Parathyroid adenoma (tissue), 2 donors: ENCODE measurements around the gene SERPIND1.

Source experiments
- H2AFZ ChIP-seq: fragments of 300-600 bp; sonication (generic); one replicate; pipeline ENCODE4 v1.7.0; 2017; ENCODE audit warnings: antibody characterized with exemption, mild to moderate bottlenecking
- H3K27ac ChIP-seq: fragments of 300-600 bp; sonication (generic); one replicate; pipeline ENCODE4 v1.7.0; 2017
- H3K27me3 ChIP-seq: fragments of 300-600 bp; sonication (generic); one replicate; pipeline ENCODE4 v1.7.0; 2017; ENCODE audit warnings: low read length; ENCODE audit not compliant: control insufficient read depth, insufficient read depth
- H3K36me3 ChIP-seq: fragments of 300-600 bp; sonication (generic); one replicate; pipeline ENCODE4 v1.7.0; 2017; ENCODE audit warnings: low read length; ENCODE audit not compliant: control insufficient read depth, insufficient read depth
- H3K4me1 ChIP-seq: fragments of 300-600 bp; sonication (generic); one replicate; pipeline ENCODE4 v1.7.0; 2017; ENCODE audit warnings: control low read depth
- H3K4me2 ChIP-seq: fragments of 300-600 bp; sonication (generic); one replicate; pipeline ENCODE4 v1.7.0; 2017; ENCODE audit warnings: low read length
- H3K4me3 ChIP-seq: fragments of 300-600 bp; sonication (generic); one replicate; pipeline ENCODE4 v1.7.0; 2017; ENCODE audit warnings: low read depth, low read length
- H3K79me2 ChIP-seq: fragments of 300-600 bp; sonication (generic); one replicate; pipeline ENCODE4 v1.7.0; 2017; ENCODE audit warnings: control low read depth
- H3K9ac ChIP-seq: fragments of 300-600 bp; sonication (generic); one replicate; pipeline ENCODE4 v1.7.0; 2017; ENCODE audit warnings: mild to moderate bottlenecking
- H3K9me3 ChIP-seq: fragments of 300-600 bp; sonication (generic); one replicate; pipeline ENCODE4 v1.7.0; 2017; ENCODE audit warnings: low read length; ENCODE audit not compliant: control insufficient read depth
- CTCF ChIP-seq: fragments of 300-600 bp; sonication (generic); IDR thresholded peaks from one replicate; pipeline ENCODE4 v1.7.0; 2017; ENCODE audit warnings: antibody characterized with exemption, mild to moderate bottlenecking
- donor health status: primary hyperparathyroidism.

SERPIND1 gene

DNA sequence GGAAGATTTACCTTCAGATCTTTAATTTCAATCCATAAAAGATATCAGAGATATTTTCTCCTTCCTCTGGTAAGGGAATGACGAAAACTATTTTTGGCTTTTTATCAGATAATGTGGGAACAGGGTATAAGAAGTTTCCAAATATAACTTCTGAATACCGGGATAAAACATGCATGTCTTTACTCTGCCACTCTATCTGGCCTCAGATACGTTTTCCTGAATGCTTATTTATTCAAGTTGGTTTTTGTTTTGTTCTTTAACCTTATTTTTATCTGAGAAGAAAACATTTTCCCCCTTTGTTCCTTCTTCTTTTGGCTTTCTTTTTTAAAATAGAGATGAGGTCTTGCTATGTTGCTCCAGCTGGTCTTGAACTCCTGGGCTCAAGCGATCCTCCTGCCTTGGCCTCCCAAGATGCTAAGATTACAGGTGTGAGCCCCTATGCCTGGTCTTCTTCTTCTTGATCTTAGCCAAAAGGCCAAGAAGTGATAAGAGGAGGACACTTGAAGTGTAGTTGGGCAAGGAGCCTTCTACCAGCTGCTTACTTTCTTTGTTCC, 1.5 kb downstream of the SERPIND1 start:
- H3K4me2 ChIP-seq, result no peak overlapping the region
- no peak for TF ChIP-seq CTCF
- no peaks in the 10 kb centered on the region for H3K9me3 ChIP-seq
- H3K79me2 ChIP-seq, result no peaks in the 10 kb centered on the region
- H2AFZ ChIP-seq, result no peak overlapping the region
- H3K4me3 ChIP-seq, result no peak overlapping the region
- H3K27ac ChIP-seq, result peak overlapping the region; percentile 41
- no peak overlapping the region for H3K9ac ChIP-seq
- no peaks in the 10 kb centered on the region for H3K36me3 ChIP-seq
- H3K4me1 ChIP-seq, result no peaks in the 10 kb centered on the region
- no peaks in the 10 kb centered on the region for H3K27me3 ChIP-seq

DNA sequence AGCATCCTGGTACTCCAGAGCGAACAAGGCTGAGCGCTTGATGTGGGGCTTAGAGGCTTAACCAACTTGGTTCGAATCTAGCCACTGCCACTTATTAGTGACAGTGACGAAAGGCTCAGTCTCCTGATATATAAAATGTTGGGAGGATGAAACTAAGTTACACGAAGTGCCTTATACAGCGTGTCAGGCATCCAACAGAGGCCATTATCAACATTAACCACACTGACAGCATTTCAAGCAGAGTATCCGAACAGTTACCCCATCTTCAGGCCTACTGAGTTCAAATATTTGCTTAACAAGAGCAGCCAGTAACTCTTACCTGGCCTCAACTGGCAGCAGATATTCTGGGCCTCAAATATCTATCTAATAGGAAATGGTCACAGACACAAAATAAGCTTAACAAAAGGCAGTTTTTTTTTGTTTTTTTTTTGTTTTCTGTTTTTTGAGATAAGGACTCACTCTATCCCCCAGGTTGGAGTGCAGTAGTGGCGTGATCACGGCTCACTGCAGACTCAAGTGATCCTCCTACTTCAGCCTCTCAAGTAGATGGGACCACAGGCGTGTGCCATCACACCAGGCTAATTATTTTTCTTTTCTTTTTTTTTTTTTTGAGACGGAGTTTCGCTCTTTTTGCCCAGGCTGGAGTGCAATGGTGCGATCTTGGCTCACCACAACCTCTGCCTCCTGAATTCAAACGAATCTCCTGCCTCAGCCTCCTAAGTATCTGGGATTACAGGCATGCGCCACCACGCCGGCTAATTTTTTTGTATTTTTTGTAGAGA, 2.9 kb downstream of the SERPIND1 start:
- no peak for TF ChIP-seq CTCF
- Histone ChIP-seq H3K36me3 (no peaks in the 10 kb centered on the region), H3K79me2 (no peaks in the 10 kb centered on the region), H3K9ac (no peak overlapping the region), H3K4me1 (no peaks in the 10 kb centered on the region), H3K27ac (no peak overlapping the region), H3K4me2 (no peak overlapping the region), H3K9me3 (no peaks in the 10 kb centered on the region), H3K4me3 (no peak overlapping the region), H3K27me3 (no peaks in the 10 kb centered on the region), H2AFZ (no peak overlapping the region)

- H3K27me3 ChIP-seq, result no peaks in the 10 kb centered on the region
- no peak overlapping the region for H3K27ac ChIP-seq
- no peak overlapping the region for H2AFZ ChIP-seq
- H3K4me1 ChIP-seq, result no peaks in the 10 kb centered on the region
- H3K79me2 ChIP-seq, result no peaks in the 10 kb centered on the region
- H3K36me3 ChIP-seq, result no peaks in the 10 kb centered on the region
- H3K9me3 ChIP-seq, result no peaks in the 10 kb centered on the region
- H3K4me2 ChIP-seq, result no peak overlapping the region
- H3K4me3 ChIP-seq, result no peak overlapping the region
- TF ChIP-seq CTCF, result no peak
- H3K9ac ChIP-seq, result no peak overlapping the region
These were observed 3.7 kb downstream of the SERPIND1 start for GRCh38 chr22:20777420-20778177.

- Histone ChIP-seq H3K36me3 (no peaks in the 10 kb centered on the region), H3K4me2 (no peak overlapping the region), H3K79me2 (no peaks in the 10 kb centered on the region), H3K9ac (no peak overlapping the region), H3K4me3 (no peak overlapping the region), H3K27me3 (no peaks in the 10 kb centered on the region), H2AFZ (no peak overlapping the region), H3K4me1 (no peaks in the 10 kb centered on the region), H3K9me3 (no peaks in the 10 kb centered on the region), H3K27ac (no peak overlapping the region)
- no peak for TF ChIP-seq CTCF
These were observed 5.3 kb downstream of the SERPIND1 start for GRCh38 chr22:20779014-20779817.
